HepG2 (cell line): Measurements from ENCODE around the gene SKI. TPM values are rescaled to one million over a fixed set of nuclear protein-coding genes. Genes with fewer than 3 reads are reported as not detected.

Experiments used
- HIVEP1 ChIP-seq: sonication (generic); formaldehyde crosslinking; IDR thresholded peaks from 2 replicates; pipeline ENCODE4 v1.4.0; 2020; ENCODE audit warnings: mild to moderate bottlenecking, missing genetic modification reagents
- NR1H2 ChIP-seq: sonication (generic); formaldehyde crosslinking; IDR thresholded peaks from 2 replicates; pipeline ENCODE4 v1.8.1; 2022; ENCODE audit warnings: low read depth, missing genetic modification reagents, borderline replicate concordance
- SMARCC2 ChIP-seq: fragments of 450-650 bp; IDR thresholded peaks from 2 replicates; pipeline ENCODE4 v1.6.1; 2017; ENCODE audit warnings: antibody characterized with exemption, mild to moderate bottlenecking
- ZNF331 ChIP-seq: sonication (generic); formaldehyde crosslinking; IDR thresholded peaks from 2 replicates; pipeline ENCODE4 v1.4.0; 2020; ENCODE audit warnings: missing genetic modification reagents
- polyA plus RNA-seq, 8 experiments: library from polyadenylated mRNA; depleted of rRNA in 3 of 8; stranded (reverse) in 7 of 8; unstranded in 1 of 8; fragments of >200 nt; fragmentation: Illumina TruSeq in 4 of 8; extraction: Trizol in 4 of 8; gene quantifications; 2 replicates each; pipeline versions ENCODE4 v1.2.1 to v1.2.3, GENCODE V29; 2011 to 2016; ENCODE audit warnings: low read depth in 4 of 8, missing spikeins in 1 of 8, mixed read lengths in 1 of 8; ENCODE audit not compliant: insufficient read depth in 1 of 8
- total RNA-seq, 5 experiments: library from RNA; depleted of rRNA; stranded (reverse); fragments of >200 nt; fragmentation: Illumina TruSeq; extraction: Trizol; gene quantifications; 2 replicates each; pipeline ENCODE4 v1.2.3, GENCODE V29; 2016; ENCODE audit warnings: low read depth in 1 of 5
- TF ChIP-seq, protein P1 (sequence below): sonication (generic); formaldehyde crosslinking; IDR thresholded peaks from 2 replicates; pipeline ENCODE4 v1.9.0; 2021; ENCODE audit warnings: missing genetic modification reagents, borderline replicate concordance
- TF ChIP-seq, protein P2 (sequence below): sonication (generic); formaldehyde crosslinking; IDR thresholded peaks from 2 replicates; pipeline ENCODE4 v1.4.0; 2020; ENCODE audit warnings: mild to moderate bottlenecking, missing genetic modification reagents
- TF ChIP-seq, protein P3 (sequence below): sonication (generic); formaldehyde crosslinking; conservative IDR thresholded peaks from 2 replicates; pipeline ENCODE4 v1.8.0; 2022; ENCODE audit warnings: mild to moderate bottlenecking, moderate library complexity, missing genetic modification reagents
- TF ChIP-seq, protein P4 (sequence below): sonication (generic); formaldehyde crosslinking; IDR thresholded peaks from 2 replicates; pipeline ENCODE4 v1.4.0; 2020; ENCODE audit warnings: missing genetic modification reagents
- TF ChIP-seq, protein P5 (sequence below): sonication (generic); formaldehyde crosslinking; IDR thresholded peaks from 2 replicates; pipeline ENCODE4 v1.5.0; 2020; ENCODE audit warnings: mild to moderate bottlenecking, missing genetic modification reagents, borderline replicate concordance
- TF ChIP-seq, protein P6 (sequence below): sonication (generic); formaldehyde crosslinking; IDR thresholded peaks from 2 replicates; pipeline ENCODE4 v1.8.0; 2022; ENCODE audit warnings: missing genetic modification reagents, mild to moderate bottlenecking, moderate library complexity, borderline replicate concordance
- TF ChIP-seq, protein P7 (sequence below): sonication (generic); formaldehyde crosslinking; IDR thresholded peaks from 2 replicates; pipeline ENCODE4 v1.4.0; 2020; ENCODE audit warnings: missing genetic modification reagents

Gene SKI
- total and polyA plus RNA-seq, 2 of the 13 experiments (the other 11 are each of a cell fraction or from before 2014, with no cell fraction given): 4.7 to 6.9 TPM

DNA sequence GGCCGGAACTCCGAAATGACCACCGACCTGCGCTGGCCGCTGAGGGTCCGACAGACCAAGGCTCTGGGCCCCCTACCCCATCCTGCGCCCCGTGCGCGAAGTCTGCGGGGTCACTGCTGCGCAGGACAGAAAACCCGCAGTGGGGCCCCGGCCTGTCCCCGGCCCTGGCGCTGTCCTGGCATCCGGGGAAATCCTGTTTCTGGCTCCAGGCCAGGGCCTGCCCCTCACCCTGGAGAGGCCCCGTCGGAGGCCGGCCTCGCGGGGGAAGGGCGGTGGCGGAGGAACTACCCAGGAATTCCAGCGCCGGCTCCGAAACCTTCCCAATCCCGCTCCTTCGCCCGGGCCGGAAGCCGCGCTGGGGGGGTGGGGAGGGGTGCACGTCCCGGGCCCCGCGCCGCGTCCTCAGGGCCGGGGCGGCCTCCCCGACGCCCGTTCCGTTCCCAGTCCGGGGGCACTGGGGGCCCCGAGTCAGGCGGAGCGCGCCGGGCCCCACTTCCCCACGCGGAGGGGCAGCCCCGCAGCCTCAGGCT is 86.2 kb downstream of the SKI start (continued):
- TF ChIP-seq, protein P1, sequence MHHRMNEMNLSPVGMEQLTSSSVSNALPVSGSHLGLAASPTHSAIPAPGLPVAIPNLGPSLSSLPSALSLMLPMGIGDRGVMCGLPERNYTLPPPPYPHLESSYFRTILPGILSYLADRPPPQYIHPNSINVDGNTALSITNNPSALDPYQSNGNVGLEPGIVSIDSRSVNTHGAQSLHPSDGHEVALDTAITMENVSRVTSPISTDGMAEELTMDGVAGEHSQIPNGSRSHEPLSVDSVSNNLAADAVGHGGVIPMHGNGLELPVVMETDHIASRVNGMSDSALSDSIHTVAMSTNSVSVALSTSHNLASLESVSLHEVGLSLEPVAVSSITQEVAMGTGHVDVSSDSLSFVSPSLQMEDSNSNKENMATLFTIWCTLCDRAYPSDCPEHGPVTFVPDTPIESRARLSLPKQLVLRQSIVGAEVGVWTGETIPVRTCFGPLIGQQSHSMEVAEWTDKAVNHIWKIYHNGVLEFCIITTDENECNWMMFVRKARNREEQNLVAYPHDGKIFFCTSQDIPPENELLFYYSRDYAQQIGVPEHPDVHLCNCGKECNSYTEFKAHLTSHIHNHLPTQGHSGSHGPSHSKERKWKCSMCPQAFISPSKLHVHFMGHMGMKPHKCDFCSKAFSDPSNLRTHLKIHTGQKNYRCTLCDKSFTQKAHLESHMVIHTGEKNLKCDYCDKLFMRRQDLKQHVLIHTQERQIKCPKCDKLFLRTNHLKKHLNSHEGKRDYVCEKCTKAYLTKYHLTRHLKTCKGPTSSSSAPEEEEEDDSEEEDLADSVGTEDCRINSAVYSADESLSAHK (CRISPR knock-in tag): no peak
- TF ChIP-seq, protein P2, sequence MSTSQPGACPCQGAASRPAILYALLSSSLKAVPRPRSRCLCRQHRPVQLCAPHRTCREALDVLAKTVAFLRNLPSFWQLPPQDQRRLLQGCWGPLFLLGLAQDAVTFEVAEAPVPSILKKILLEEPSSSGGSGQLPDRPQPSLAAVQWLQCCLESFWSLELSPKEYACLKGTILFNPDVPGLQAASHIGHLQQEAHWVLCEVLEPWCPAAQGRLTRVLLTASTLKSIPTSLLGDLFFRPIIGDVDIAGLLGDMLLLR: 0 out of 2 replicates have a peak, but pooled peaks have one; percentile 25
- TF ChIP-seq, protein P3, sequence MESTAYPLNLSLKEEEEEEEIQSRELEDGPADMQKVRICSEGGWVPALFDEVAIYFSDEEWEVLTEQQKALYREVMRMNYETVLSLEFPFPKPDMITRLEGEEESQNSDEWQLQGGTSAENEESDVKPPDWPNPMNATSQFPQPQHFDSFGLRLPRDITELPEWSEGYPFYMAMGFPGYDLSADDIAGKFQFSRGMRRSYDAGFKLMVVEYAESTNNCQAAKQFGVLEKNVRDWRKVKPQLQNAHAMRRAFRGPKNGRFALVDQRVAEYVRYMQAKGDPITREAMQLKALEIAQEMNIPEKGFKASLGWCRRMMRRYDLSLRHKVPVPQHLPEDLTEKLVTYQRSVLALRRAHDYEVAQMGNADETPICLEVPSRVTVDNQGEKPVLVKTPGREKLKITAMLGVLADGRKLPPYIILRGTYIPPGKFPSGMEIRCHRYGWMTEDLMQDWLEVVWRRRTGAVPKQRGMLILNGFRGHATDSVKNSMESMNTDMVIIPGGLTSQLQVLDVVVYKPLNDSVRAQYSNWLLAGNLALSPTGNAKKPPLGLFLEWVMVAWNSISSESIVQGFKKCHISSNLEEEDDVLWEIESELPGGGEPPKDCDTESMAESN: no peak
- TF ChIP-seq, protein P4, sequence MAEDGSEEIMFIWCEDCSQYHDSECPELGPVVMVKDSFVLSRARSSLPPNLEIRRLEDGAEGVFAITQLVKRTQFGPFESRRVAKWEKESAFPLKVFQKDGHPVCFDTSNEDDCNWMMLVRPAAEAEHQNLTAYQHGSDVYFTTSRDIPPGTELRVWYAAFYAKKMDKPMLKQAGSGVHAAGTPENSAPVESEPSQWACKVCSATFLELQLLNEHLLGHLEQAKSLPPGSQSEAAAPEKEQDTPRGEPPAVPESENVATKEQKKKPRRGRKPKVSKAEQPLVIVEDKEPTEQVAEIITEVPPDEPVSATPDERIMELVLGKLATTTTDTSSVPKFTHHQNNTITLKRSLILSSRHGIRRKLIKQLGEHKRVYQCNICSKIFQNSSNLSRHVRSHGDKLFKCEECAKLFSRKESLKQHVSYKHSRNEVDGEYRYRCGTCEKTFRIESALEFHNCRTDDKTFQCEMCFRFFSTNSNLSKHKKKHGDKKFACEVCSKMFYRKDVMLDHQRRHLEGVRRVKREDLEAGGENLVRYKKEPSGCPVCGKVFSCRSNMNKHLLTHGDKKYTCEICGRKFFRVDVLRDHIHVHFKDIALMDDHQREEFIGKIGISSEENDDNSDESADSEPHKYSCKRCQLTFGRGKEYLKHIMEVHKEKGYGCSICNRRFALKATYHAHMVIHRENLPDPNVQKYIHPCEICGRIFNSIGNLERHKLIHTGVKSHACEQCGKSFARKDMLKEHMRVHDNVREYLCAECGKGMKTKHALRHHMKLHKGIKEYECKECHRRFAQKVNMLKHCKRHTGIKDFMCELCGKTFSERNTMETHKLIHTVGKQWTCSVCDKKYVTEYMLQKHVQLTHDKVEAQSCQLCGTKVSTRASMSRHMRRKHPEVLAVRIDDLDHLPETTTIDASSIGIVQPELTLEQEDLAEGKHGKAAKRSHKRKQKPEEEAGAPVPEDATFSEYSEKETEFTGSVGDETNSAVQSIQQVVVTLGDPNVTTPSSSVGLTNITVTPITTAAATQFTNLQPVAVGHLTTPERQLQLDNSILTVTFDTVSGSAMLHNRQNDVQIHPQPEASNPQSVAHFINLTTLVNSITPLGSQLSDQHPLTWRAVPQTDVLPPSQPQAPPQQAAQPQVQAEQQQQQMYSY: peak; percentile 93
- no peak for TF ChIP-seq SMARCC2
- TF ChIP-seq, protein P5, sequence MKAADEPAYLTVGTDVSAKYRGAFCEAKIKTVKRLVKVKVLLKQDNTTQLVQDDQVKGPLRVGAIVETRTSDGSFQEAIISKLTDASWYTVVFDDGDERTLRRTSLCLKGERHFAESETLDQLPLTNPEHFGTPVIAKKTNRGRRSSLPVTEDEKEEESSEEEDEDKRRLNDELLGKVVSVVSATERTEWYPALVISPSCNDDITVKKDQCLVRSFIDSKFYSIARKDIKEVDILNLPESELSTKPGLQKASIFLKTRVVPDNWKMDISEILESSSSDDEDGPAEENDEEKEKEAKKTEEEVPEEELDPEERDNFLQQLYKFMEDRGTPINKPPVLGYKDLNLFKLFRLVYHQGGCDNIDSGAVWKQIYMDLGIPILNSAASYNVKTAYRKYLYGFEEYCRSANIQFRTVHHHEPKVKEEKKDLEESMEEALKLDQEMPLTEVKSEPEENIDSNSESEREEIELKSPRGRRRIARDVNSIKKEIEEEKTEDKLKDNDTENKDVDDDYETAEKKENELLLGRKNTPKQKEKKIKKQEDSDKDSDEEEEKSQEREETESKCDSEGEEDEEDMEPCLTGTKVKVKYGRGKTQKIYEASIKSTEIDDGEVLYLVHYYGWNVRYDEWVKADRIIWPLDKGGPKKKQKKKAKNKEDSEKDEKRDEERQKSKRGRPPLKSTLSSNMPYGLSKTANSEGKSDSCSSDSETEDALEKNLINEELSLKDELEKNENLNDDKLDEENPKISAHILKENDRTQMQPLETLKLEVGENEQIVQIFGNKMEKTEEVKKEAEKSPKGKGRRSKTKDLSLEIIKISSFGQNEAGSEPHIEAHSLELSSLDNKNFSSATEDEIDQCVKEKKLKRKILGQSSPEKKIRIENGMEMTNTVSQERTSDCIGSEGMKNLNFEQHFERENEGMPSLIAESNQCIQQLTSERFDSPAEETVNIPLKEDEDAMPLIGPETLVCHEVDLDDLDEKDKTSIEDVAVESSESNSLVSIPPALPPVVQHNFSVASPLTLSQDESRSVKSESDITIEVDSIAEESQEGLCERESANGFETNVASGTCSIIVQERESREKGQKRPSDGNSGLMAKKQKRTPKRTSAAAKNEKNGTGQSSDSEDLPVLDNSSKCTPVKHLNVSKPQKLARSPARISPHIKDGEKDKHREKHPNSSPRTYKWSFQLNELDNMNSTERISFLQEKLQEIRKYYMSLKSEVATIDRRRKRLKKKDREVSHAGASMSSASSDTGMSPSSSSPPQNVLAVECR (CRISPR knock-in tag): peak; percentile 38; the same call in 1 of the 2 replicates
- TF ChIP-seq ZNF331 (CRISPR knock-in tag): peak; percentile 69
- TF ChIP-seq, protein P6, sequence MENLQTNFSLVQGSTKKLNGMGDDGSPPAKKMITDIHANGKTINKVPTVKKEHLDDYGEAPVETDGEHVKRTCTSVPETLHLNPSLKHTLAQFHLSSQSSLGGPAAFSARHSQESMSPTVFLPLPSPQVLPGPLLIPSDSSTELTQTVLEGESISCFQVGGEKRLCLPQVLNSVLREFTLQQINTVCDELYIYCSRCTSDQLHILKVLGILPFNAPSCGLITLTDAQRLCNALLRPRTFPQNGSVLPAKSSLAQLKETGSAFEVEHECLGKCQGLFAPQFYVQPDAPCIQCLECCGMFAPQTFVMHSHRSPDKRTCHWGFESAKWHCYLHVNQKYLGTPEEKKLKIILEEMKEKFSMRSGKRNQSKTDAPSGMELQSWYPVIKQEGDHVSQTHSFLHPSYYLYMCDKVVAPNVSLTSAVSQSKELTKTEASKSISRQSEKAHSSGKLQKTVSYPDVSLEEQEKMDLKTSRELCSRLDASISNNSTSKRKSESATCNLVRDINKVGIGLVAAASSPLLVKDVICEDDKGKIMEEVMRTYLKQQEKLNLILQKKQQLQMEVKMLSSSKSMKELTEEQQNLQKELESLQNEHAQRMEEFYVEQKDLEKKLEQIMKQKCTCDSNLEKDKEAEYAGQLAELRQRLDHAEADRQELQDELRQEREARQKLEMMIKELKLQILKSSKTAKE (CRISPR knock-in tag): no peak
- TF ChIP-seq, protein P7, sequence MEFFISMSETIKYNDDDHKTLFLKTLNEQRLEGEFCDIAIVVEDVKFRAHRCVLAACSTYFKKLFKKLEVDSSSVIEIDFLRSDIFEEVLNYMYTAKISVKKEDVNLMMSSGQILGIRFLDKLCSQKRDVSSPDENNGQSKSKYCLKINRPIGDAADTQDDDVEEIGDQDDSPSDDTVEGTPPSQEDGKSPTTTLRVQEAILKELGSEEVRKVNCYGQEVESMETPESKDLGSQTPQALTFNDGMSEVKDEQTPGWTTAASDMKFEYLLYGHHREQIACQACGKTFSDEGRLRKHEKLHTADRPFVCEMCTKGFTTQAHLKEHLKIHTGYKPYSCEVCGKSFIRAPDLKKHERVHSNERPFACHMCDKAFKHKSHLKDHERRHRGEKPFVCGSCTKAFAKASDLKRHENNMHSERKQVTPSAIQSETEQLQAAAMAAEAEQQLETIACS (CRISPR knock-in tag): no peak
- peak; percentile 94 for TF ChIP-seq HIVEP1 (CRISPR knock-in tag)
- no peak for TF ChIP-seq NR1H2 (CRISPR knock-in tag)
